UCSD-AML1 (cell line): ENCODE measurements around the gene LNX1.
"Not testable (repeated sequence)": the region's sequence is repeated elsewhere in the genome, so short reads cannot be mapped to it uniquely, and the experiment has no call there.

Experiments
- DNase-seq: peaks from one replicate; lab custom pipeline; 2025; ENCODE audit not compliant: unreplicated experiment; lab: John Stamatoyannopoulos, UW

LNX1 gene

GRCh38 chr4:53466576-53466975 is 124.7 kb downstream of the LNX1 start:
- not testable (repeated sequence) for DNase-seq

GRCh38 chr4:53465891-53466290 is 125.4 kb downstream of the LNX1 start:
- DNase-seq, result no peak

- no peak for DNase-seq
Observed at GRCh38 chr4:53465281-53465680, 126.0 kb downstream of the LNX1 start.

GRCh38 chr4:53463340-53463739 is 127.9 kb downstream of the LNX1 start:
- no peak for DNase-seq

GRCh38 chr4:53461244-53461643 is 130.0 kb downstream of the LNX1 start:
- no peak for DNase-seq

- DNase-seq, result no peak
Observed at GRCh38 chr4:53459548-53459947, 131.7 kb downstream of the LNX1 start.

- DNase-seq, result no peak
Observed at GRCh38 chr4:53456178-53456577, 135.1 kb downstream of the LNX1 start.

GRCh38 chr4:53455766-53456165 is 135.5 kb downstream of the LNX1 start:
- no peak for DNase-seq

- no peak for DNase-seq
Observed at GRCh38 chr4:53453385-53453784, 137.9 kb downstream of the LNX1 start.

GRCh38 chr4:53450773-53451172 is 140.5 kb downstream of the LNX1 start:
- DNase-seq, result no peak

GRCh38 chr4:53444954-53445353 is 146.3 kb downstream of the LNX1 start:
- no peak for DNase-seq

GRCh38 chr4:53441564-53441963 is 149.7 kb downstream of the LNX1 start:
- DNase-seq, result no peak

GRCh38 chr4:53436251-53436650 is 155.0 kb downstream of the LNX1 start:
- no peak for DNase-seq

- DNase-seq, result no peak
Observed at GRCh38 chr4:53432528-53433424, 158.5 kb downstream of the LNX1 start.

GRCh38 chr4:53431052-53431451 is 160.2 kb downstream of the LNX1 start:
- DNase-seq, result no peak

- no peak for DNase-seq
Observed at GRCh38 chr4:53427366-53427765, 163.9 kb downstream of the LNX1 start.

- DNase-seq, result no peak
Observed at GRCh38 chr4:53424280-53424679, 167.0 kb downstream of the LNX1 start.

- no peak for DNase-seq
Observed at GRCh38 chr4:53422367-53422766, 168.9 kb downstream of the LNX1 start.

GRCh38 chr4:53421791-53422190 is 169.5 kb downstream of the LNX1 start:
- no peak for DNase-seq

GRCh38 chr4:53419208-53419607 is 172.1 kb downstream of the LNX1 start:
- DNase-seq, result no peak

GRCh38 chr4:53409479-53409878 is 181.8 kb downstream of the LNX1 start:
- not testable (repeated sequence) for DNase-seq
